AG04450 (cell line): ENCODE data around the gene GUCY2D. TPM values are rescaled to one million over a fixed set of nuclear protein-coding genes. Genes with fewer than 3 reads are reported as not detected.

Experiments
- CTCF ChIA-PET: fragments of 300-600, 350-600 bp; formaldehyde crosslinking; extraction: SDS; loops from one replicate; lab custom pipeline; 2022; ENCODE audit warnings: antibody characterized with exemption, inconsistent platforms; lab: Charles Lee
- POLR2A ChIA-PET: fragments of 350-600 bp; formaldehyde crosslinking; extraction: SDS; loops from one replicate; lab custom pipeline; 2021; ENCODE audit warnings: antibody characterized with exemption, inconsistent platforms; lab: Yijun Ruan, JAX
- DNase-seq: peaks from one replicate; pipeline ENCODE4 v3.0.0-alpha.2; 2011; ENCODE audit warnings: low read depth, low spot score
- H3K27ac ChIP-seq: one replicate; pipeline ENCODE4 v1.5.1; 2012; ENCODE audit warnings: low read depth, low read length, control low read depth
- H3K27me3 ChIP-seq: one replicate; pipeline ENCODE4 v1.6.0; 2012; ENCODE audit warnings: low read length; ENCODE audit not compliant: control insufficient read depth, insufficient read depth
- H3K4me3 ChIP-seq: 2 replicates; pipeline ENCODE4 v1.5.1; 2011; ENCODE audit warnings: mild to moderate bottlenecking, low read depth, low read length, control low read depth
- H3K9me3 ChIP-seq: 2 replicates; pipeline ENCODE4 v1.5.1; 2012; ENCODE audit warnings: low read length; ENCODE audit not compliant: control insufficient read depth, insufficient read depth
- polyA plus RNA-seq: library from polyadenylated mRNA; depleted of rRNA; stranded (reverse); fragments of >200 nt; gene quantifications from 2 replicates; pipeline ENCODE4 v1.2.3, GENCODE V29; 2011
- TF ChIP-seq, protein P1 (sequence below): IDR thresholded peaks from 2 replicates; pipeline ENCODE4 v1.5.1; 2011; ENCODE audit warnings: low read depth, low read length, control low read depth, inconsistent platforms

GUCY2D gene
- polyA plus RNA-seq, 1 experiment, result not detected

GRCh38 chr17:8062435-8062806 lies 60.0 kb downstream of the GUCY2D start:
- DNase-seq, result no peak
- H3K4me3 ChIP-seq, result no peak overlapping the region
- no peaks in the 10 kb centered on the region; the same call in 1 of the 2 replicates for H3K9me3 ChIP-seq
- TF ChIP-seq, protein P1, sequence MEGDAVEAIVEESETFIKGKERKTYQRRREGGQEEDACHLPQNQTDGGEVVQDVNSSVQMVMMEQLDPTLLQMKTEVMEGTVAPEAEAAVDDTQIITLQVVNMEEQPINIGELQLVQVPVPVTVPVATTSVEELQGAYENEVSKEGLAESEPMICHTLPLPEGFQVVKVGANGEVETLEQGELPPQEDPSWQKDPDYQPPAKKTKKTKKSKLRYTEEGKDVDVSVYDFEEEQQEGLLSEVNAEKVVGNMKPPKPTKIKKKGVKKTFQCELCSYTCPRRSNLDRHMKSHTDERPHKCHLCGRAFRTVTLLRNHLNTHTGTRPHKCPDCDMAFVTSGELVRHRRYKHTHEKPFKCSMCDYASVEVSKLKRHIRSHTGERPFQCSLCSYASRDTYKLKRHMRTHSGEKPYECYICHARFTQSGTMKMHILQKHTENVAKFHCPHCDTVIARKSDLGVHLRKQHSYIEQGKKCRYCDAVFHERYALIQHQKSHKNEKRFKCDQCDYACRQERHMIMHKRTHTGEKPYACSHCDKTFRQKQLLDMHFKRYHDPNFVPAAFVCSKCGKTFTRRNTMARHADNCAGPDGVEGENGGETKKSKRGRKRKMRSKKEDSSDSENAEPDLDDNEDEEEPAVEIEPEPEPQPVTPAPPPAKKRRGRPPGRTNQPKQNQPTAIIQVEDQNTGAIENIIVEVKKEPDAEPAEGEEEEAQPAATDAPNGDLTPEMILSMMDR, result no peak
- H3K27me3 ChIP-seq, result peaks cover 69% of the 10 kb centered on the region
- H3K27ac ChIP-seq, result no peak overlapping the region
- POLR2A ChIA-PET, result no interaction called here
- CTCF ChIA-PET, result interaction anchor here (0.6 to 7.0 kb wide), 7 partner anchors 11 to 73 kb away, joined by 3 to 124 read pairs (median 11); partner anchors contain the start of gene ALOXE3

DNA sequence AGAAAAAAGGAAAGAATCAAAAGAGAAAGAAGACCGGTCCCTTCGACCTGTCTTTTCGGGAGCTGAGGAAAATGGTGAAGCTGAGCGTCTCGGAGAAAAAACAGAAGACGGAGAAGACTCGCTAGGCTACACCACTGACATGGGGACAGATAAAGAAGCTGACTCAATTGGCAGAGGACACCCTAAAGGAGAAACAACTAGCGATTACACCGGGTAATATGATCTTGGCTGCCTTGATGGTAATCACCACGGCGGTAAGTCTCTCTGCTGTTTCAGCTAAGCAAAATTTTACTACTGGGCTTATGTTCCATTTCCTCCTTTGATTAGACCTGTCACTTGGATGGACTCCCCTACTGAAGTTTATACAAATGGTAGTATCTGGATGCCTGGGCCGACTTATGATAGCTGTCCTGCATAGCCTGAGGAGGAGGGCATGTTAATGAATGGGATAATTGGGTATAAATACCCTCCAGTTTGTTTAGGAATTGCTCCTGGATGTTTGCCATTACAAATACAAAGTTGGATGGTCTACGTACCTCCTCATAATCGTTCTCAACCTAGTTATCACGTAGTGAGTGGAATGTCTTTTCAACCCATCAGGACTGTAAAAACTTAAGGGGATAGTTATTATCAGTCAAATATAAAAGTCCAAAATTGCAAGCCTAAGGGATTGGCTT lies 60.5 kb downstream of the GUCY2D start:
- Histone ChIP-seq H3K9me3 (no peaks in the 10 kb centered on the region; the same call in 1 of the 2 replicates), H3K27me3 (peaks cover 73% of the 10 kb centered on the region), H3K27ac (no peak overlapping the region), H3K4me3 (no peak overlapping the region)
- POLR2A ChIA-PET, result no interaction called here
- TF ChIP-seq, protein P1, result no peak
- no peak for DNase-seq
- CTCF ChIA-PET, result interaction anchor here (1.0 to 7.0 kb wide), 5 partner anchors 10 to 73 kb away, joined by 3 to 124 read pairs (median 40); partner anchors contain the start of gene ALOXE3

DNA sequence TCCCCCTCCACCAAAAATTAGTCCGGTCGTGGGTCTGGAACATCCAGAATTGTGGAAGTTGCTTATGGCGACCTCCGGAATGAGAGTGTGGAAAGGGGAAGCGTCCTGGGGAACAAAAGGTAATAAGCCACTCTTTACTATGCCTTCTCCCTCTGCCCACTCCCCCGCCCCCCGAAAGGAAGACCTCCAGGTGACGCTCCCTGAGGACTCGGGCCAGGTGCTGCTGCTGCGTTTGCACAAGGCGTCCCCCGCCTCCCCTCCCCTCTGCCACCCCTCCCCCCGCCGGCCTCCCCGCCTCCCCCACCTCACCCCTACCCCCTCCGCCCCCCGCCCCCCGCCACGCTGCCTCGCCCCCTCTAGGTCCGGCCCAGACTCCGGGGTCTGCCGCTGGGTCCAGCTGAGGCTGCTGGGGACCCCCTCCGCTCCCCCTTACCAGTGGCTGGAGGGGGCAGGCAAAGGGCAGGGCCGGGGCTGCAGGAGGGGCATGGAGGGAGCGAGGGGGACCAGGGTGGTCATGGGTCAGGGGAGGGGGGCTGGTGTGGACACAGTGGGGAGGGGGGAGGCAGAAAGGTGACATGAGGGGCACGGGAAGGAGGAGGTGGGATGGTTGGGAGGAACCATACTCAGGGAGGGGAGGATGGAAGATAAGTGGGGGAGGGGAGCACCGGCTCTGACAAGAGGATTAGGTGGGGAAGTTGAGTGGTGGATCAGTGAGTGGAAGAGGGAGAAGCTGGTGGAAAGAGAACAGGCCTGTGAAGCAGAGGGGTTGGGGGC lies 61.5 kb downstream of the GUCY2D start:
- CTCF ChIA-PET, result interaction anchor here (0.7 kb wide), 1 partner anchor 283 kb away, joined by 3 read pairs; no protein-coding TSS in a partner anchor
- TF ChIP-seq, protein P1, result no peak
- POLR2A ChIA-PET, result no interaction called here
- no peaks in the 10 kb centered on the region; the same call in 1 of the 2 replicates for H3K9me3 ChIP-seq
- DNase-seq, result no peak
- no peak overlapping the region for H3K4me3 ChIP-seq
- no peak overlapping the region for H3K27ac ChIP-seq
- peaks cover 75% of the 10 kb centered on the region for H3K27me3 ChIP-seq

GRCh38 chr17:8064561-8065019 lies 62.2 kb downstream of the GUCY2D start:
- DNase-seq, result no peak
- Histone ChIP-seq H3K4me3 (no peak overlapping the region), H3K9me3 (no peaks in the 10 kb centered on the region; the same call in 1 of the 2 replicates), H3K27ac (no peak overlapping the region), H3K27me3 (peaks cover 72% of the 10 kb centered on the region)
- TF ChIP-seq, protein P1, result no peak
- POLR2A ChIA-PET, result no interaction called here
- CTCF ChIA-PET, result interaction anchor here (0.7 kb wide), 1 partner anchor 283 kb away, joined by 3 read pairs; no protein-coding TSS in a partner anchor
